ENCODE data around the gene CENPF. TPM values are rescaled to one million over a fixed set of nuclear protein-coding genes. Genes with fewer than 3 reads are reported as not detected.

CENPF gene
- total RNA-seq, 1 donor from 2014 or later = 254 TPM

DNA sequence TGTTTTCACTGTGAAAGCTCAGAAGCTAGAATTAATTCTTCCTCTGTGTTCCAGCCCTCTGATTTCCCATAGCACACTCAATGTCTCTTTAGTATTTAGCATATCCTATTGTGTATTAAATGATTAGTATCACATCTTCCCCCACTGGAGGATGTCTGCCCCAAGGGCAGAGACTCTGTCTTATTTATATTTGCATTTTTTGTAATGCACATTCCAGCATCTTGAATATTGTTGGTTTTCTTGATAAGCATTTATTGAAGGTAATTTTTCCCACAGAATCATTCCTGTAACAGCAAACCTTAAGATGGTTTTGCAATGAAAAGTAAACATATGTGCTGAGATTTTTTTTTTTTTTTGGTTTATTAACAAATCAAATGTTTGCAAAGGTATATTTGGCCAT is 34.1 kb downstream of the CENPF start:
- TF ChIP-seq CTCF (IDR thresholded peaks at IDR 0.05) = no peak
- TF ChIP-seq EZH2phosphoT487 (IDR thresholded peaks at IDR 0.05) = no peak
- no peak for TF ChIP-seq EZH2 (IDR thresholded peaks at IDR 0.05)
- Mint-ChIP-seq H3K27ac (no peak overlapping the region), H3K9me3 (no peaks in the 10 kb centered on the region), H3K27me3 (ENCODE audit: insufficient read depth, low read depth) (no peaks in the 10 kb centered on the region), H3K36me3 (peaks cover 48% of the 10 kb centered on the region), H3K4me1 (no peaks in the 10 kb centered on the region), H3K4me3 (no peak overlapping the region)
- no peak overlapping the region for H3K4me2 ChIP-seq
- peaks cover 31% of the 10 kb centered on the region for H4K20me1 ChIP-seq (ENCODE audit: low read depth)
- H3K27me3 ChIP-seq = no peaks in the 10 kb centered on the region
- no peak overlapping the region for H2AFZ ChIP-seq (replicated peaks)
- no peak for DNase-seq (ENCODE audit: low spot score)
- H3K9me3 ChIP-seq (ENCODE audit: low read depth) = no peaks in the 10 kb centered on the region
- H3K36me3 ChIP-seq = peaks cover 65% of the 10 kb centered on the region
- peaks cover 32% of the 10 kb centered on the region for H3F3A ChIP-seq (ENCODE audit: low read depth)
- H3K9ac ChIP-seq = no peak overlapping the region
- no peaks in the 10 kb centered on the region for H3K4me1 ChIP-seq
- H3K27ac ChIP-seq = no peak overlapping the region
- H3K4me3 ChIP-seq = no peak overlapping the region
- peaks cover 28% of the 10 kb centered on the region for H3K79me2 ChIP-seq (ENCODE audit: low read depth)

DNA sequence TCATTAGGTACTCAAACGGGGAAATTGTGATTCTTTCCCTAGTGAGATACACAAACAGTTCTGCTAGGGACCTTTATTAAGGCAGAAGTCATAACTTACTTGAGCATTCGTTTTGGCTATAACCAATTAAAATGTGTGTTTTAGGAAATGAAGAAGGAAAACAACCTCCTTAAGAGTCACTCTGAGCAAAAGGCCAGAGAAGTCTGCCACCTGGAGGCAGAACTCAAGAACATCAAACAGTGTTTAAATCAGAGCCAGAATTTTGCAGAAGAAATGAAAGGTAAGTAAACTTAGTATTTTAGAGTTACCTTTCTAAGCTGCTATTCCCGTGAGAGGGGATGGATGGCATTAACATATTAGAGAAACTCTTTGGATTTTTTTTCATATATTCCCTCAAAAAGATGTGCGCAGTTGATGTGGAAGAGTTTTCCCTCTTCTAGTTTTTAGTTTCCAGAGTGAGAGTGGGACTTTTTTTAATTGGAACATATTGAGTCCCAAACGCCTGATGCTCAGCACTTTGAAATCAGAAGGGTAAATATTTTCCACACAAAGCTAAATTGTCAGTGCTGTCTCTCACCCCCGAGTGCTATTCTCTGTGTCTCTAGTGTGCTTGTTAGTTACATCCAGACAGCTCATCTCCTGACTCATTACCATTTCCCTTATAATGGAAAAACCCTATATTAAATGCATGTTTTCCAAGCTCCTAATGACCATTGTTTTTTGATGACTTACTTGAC is 34.9 kb downstream of the CENPF start:
- DNase-seq (ENCODE audit: low spot score) = peak; percentile 43
- no peaks in the 10 kb centered on the region for H3K27me3 Mint-ChIP-seq (ENCODE audit: insufficient read depth, low read depth)
- H3K27ac Mint-ChIP-seq = no peak overlapping the region
- no peak overlapping the region for H3K4me3 Mint-ChIP-seq
- H3K36me3 Mint-ChIP-seq = peaks cover 42% of the 10 kb centered on the region
- Histone ChIP-seq H3K27me3 (no peaks in the 10 kb centered on the region), H3K36me3 (peaks cover 59% of the 10 kb centered on the region), H3K4me2 (no peak overlapping the region), H4K20me1 (ENCODE audit: low read depth) (peaks cover 31% of the 10 kb centered on the region), H3K9me3 (ENCODE audit: low read depth) (no peaks in the 10 kb centered on the region), H3K4me1 (no peaks in the 10 kb centered on the region), H3K9ac (no peak overlapping the region), H2AFZ (replicated peaks) (no peak overlapping the region), H3F3A (ENCODE audit: low read depth) (peaks cover 32% of the 10 kb centered on the region), H3K27ac (no peak overlapping the region), H3K79me2 (ENCODE audit: low read depth) (peaks cover 25% of the 10 kb centered on the region), H3K4me3 (no peak overlapping the region)
- H3K4me1 Mint-ChIP-seq = no peaks in the 10 kb centered on the region
- TF ChIP-seq CTCF (IDR thresholded peaks at IDR 0.05) (peak; percentile 74), EZH2 (IDR thresholded peaks at IDR 0.05) (no peak)
- no peaks in the 10 kb centered on the region for H3K9me3 Mint-ChIP-seq

- H3K9ac ChIP-seq = no peak overlapping the region
- peaks cover 62% of the 10 kb centered on the region for H3K36me3 ChIP-seq
- H3K27me3 Mint-ChIP-seq (ENCODE audit: insufficient read depth, low read depth) = no peaks in the 10 kb centered on the region
- no peak overlapping the region for H3K27ac Mint-ChIP-seq
- H2AFZ ChIP-seq (replicated peaks) = no peak overlapping the region
- TF ChIP-seq CTCF (IDR thresholded peaks at IDR 0.05) (no peak), EZH2phosphoT487 (IDR thresholded peaks at IDR 0.05) (no peak), EZH2 (IDR thresholded peaks at IDR 0.05) (no peak)
- no peak overlapping the region for H3K4me3 Mint-ChIP-seq
- H3K4me1 ChIP-seq = no peaks in the 10 kb centered on the region
- no peak overlapping the region for H3K4me2 ChIP-seq
- H3K4me3 ChIP-seq = no peak overlapping the region
- peaks cover 37% of the 10 kb centered on the region for H3K36me3 Mint-ChIP-seq
- peaks cover 32% of the 10 kb centered on the region for H3F3A ChIP-seq (ENCODE audit: low read depth)
- peaks cover 31% of the 10 kb centered on the region for H4K20me1 ChIP-seq (ENCODE audit: low read depth)
- H3K27me3 ChIP-seq = no peaks in the 10 kb centered on the region
- no peak overlapping the region for H3K27ac ChIP-seq
- H3K79me2 ChIP-seq (ENCODE audit: low read depth) = peaks cover 22% of the 10 kb centered on the region
- no peak for DNase-seq (ENCODE audit: low spot score)
- H3K9me3 ChIP-seq (ENCODE audit: low read depth) = no peaks in the 10 kb centered on the region
- no peaks in the 10 kb centered on the region for H3K4me1 Mint-ChIP-seq
- H3K9me3 Mint-ChIP-seq = no peaks in the 10 kb centered on the region
These were observed 35.4 kb downstream of the CENPF start for GRCh38 chr1:214638459-214638807.
